Heart right ventricle (tissue), 16 donors: ENCODE data around the gene LRRC9. TPM values are rescaled to one million over a fixed set of nuclear protein-coding genes. Genes with fewer than 3 reads are reported as not detected.
"Not testable (repeated sequence)": the region's sequence is repeated elsewhere in the genome, so short reads cannot be mapped to it uniquely, and the experiment has no call there.

ENCODE experiments used
- ATAC-seq, 8 donors: fragments of 200-7000 bp; cut with Tn5 transposase; one replicate each; pipeline ENCODE4 v1.9.1; 2020; ENCODE audit warnings: mild to moderate bottlenecking in 8 of 8, moderate library complexity in 8 of 8, moderate number of reproducible peaks in 1 of 8
- DNase-seq, 2 donors: peaks; one replicate each; pipeline ENCODE4 v3.0.0-alpha.2; 2020
- H3K27ac ChIP-seq, 10 donors: fragments of 200-600 bp; sonication (generic) in 2 of 10; one replicate each; pipeline versions ENCODE4 v1.5.0 to v1.8.0; 2020 to 2022; ENCODE audit warnings: mild to moderate bottlenecking in 3 of 10
- H3K27me3 ChIP-seq, 7 donors: fragments of 200-600 bp; one replicate each; pipeline ENCODE4 v1.8.0; 2021 to 2022; ENCODE audit warnings: mild to moderate bottlenecking in 2 of 7
- H3K36me3 ChIP-seq, 9 donors: fragments of 200-600 bp; sonication (generic) in 1 of 9; one replicate each; pipeline versions ENCODE4 v1.5.0 to v1.8.0; 2020 to 2022; ENCODE audit warnings: mild to moderate bottlenecking in 2 of 9
- H3K4me1 ChIP-seq, 9 donors: fragments of 200-600 bp; sonication (generic) in 1 of 9; one replicate each; pipeline versions ENCODE4 v1.5.0 to v1.8.0; 2020 to 2022; ENCODE audit warnings: mild to moderate bottlenecking in 4 of 9
- H3K4me3 ChIP-seq, 10 donors: fragments of 200-600 bp; sonication (generic) in 2 of 10; one replicate each; pipeline versions ENCODE4 v1.5.0 to v1.8.0; 2020 to 2022; ENCODE audit warnings: mild to moderate bottlenecking in 7 of 10, moderate library complexity in 2 of 10
- H3K9me3 ChIP-seq, 11 donors: fragments of 200-600 bp in 10 of 11; sonication (generic) in 2 of 11; one replicate each; pipeline versions ENCODE4 v1.5.0 to v1.8.0; 2013 to 2022; ENCODE audit warnings: mild to moderate bottlenecking in 2 of 11, control low read depth in 1 of 11, moderate library complexity in 1 of 11
- CTCF ChIP-seq, 9 donors: fragments of 200-600 bp; sonication (generic) in 2 of 9; IDR thresholded peaks; one replicate each; pipeline versions ENCODE4 v1.5.0 to v1.8.0; 2021 to 2022; ENCODE audit warnings: antibody characterized with exemption in 9 of 9, mild to moderate bottlenecking in 5 of 9, moderate library complexity in 1 of 9
- WGBS, 2 donors: extraction: QIAGEN DNeasy Blood & Tissue Kit; methylation state at CpG; one replicate each; pipeline ENCODE4 v1.1.7; 2013; ENCODE audit warnings: inconsistent platforms in 1 of 2; 5-methylcytosine and 5-hydroxymethylcytosine counted together
- intact Hi-C, 10 donors: fragments of 100-400 bp; cut with DNase I; formaldehyde crosslinking; loops; one replicate each; pipeline versions ENCODE4 v1.11.1 to v1.14.2; 2022
- polyA plus RNA-seq, 2 donors: library from polyadenylated mRNA; stranded (reverse); fragments of 200-250 nt; gene quantifications; one replicate each; pipeline ENCODE4 v1.2.3, GENCODE V29; 2013
- total RNA-seq, 10 donors: library from RNA; stranded (reverse); fragmentation: NEBNext Ultra II Directional in 3 of 10; extraction: Animal tissue kit (Norgen Biotek cat#: 25700) in 3 of 10; gene quantifications; one replicate each; pipeline versions ENCODE4 v1.2.1 to v1.2.4, GENCODE V29; 2021 to 2023
- donor health status: Arrhythmogenic right ventricular cardiomyopathy.
- donor health status: ischemic (EF 13 %, LVEDD 7.1; RV severe dilation, severe dysfunction).
- donor health status: healthy with polysubstance abuse.
- donor health status: DM: no; HTN: yes; CAD: no.
- donor health status: DM: no; HTN: no; CAD: no.
- donor health status: ischemic (EF 25% LVEDD 6.9; RV normal size, moderate dysfunction).
- donor health status: ischemic (EF 25% LVEDD 5.7; RV mildly dilated, moderate dysfunction).
- donor health status: healthy.
- donor health status: DM: yes; HTN: yes; CAD: no.
- donor health status: Ischemic cardiomyopathy.
- donor health status: ischemic (EF 35%, LVEDD 5.7; RV mildly dilated, moderate dysfunction).
- donor health status: nonischemic (EF 11% LVEDD 7.7; RV severe dilation, severe dysfunction).
- donor health status: DM: yes; HTN: yes; CAD: no.
- donor health status: PGD.
- donor health status: ischemic (EF 29% LVEDD 5.4; RV normal size, mild dysfunction).
- donor health status: nonischemic (EF 23%, LVEDD 6.1; RV moderate dilation, normal function).

The LRRC9 gene
- total and polyA plus RNA-seq, 12 donors = 0.01 to 1.7 (median 0.22) TPM; not detected in 4

- 38 to 43% methylated on average over 5 of the region's 5 CpGs for WGBS, 2 donors
- peak overlapping the region in 8 of 10 donors; percentile 17 to 99 (median 97) for H3K27ac ChIP-seq
- no peaks in the 10 kb centered on the region for H3K27me3 ChIP-seq
- TF ChIP-seq CTCF (IDR thresholded peaks at IDR 0.05) = no peak
- ATAC-seq (no peak), DNase-seq (peak in 1 of 2 donors; percentile 13)
- peak overlapping the region in 6 of 10 donors; percentile 12 to 90 (median 78) for H3K4me3 ChIP-seq
- no peaks in the 10 kb centered on the region for H3K9me3 ChIP-seq
- intact Hi-C loops = loop anchor here in 6 of 10 donors (5.0 to 10.0 kb wide), 5 partner anchors 58 to 158 kb away; partner anchors contain the start of genes DHRS7 (in 3 of the 6) and PPM1A (in 3 of the 6)
- H3K36me3 ChIP-seq = peaks cover 0 to 18% (median 0%) of the 10 kb centered on the region in 9 donors
- H3K4me1 ChIP-seq = peaks cover 0 to 62% (median 39%) of the 10 kb centered on the region in 9 donors
These were observed 174.5 kb downstream of the LRRC9 start for GRCh38 chr14:60094306-60094897.

- DNase-seq (no peak), ATAC-seq (no peak)
- peak overlapping the region in 3 of 10 donors; percentile 69 to 81 (median 76) for H3K4me3 ChIP-seq
- peaks cover 0 to 18% (median 0%) of the 10 kb centered on the region in 9 donors for H3K36me3 ChIP-seq
- intact Hi-C loops = loop anchor here in 1 of 10 donors (10.0 kb wide), 1 partner anchor 70 kb away; the partner anchor contains the start of gene DHRS7
- no peaks in the 10 kb centered on the region for H3K9me3 ChIP-seq
- peak overlapping the region in 7 of 10 donors; percentile 28 to 99 (median 97) for H3K27ac ChIP-seq
- TF ChIP-seq CTCF (IDR thresholded peaks at IDR 0.05) = no peak
- no peaks in the 10 kb centered on the region for H3K27me3 ChIP-seq
- H3K4me1 ChIP-seq = peaks cover 0 to 63% (median 43%) of the 10 kb centered on the region in 9 donors
These were observed 175.3 kb downstream of the LRRC9 start for GRCh38 chr14:60095231-60095630.

- intact Hi-C loops = loop anchor here in 1 of 10 donors (10.0 kb wide), 1 partner anchor 69 kb away; the partner anchor contains the start of gene DHRS7
- Histone ChIP-seq H3K9me3 (no peaks in the 10 kb centered on the region), H3K36me3 (peaks cover 0 to 18% (median 0%) of the 10 kb centered on the region in 9 donors), H3K27ac (peak overlapping the region in 5 of 10 donors; percentile 96 to 99 (median 98)), H3K27me3 (no peaks in the 10 kb centered on the region), H3K4me1 (peaks cover 0 to 65% (median 38%) of the 10 kb centered on the region in 9 donors), H3K4me3 (no peak overlapping the region)
- no peak for DNase-seq
- ATAC-seq = no peak
- no peak for TF ChIP-seq CTCF (IDR thresholded peaks at IDR 0.05)
- 41 to 55% methylated on average over 3 of the region's 3 CpGs for WGBS, 2 donors
These were observed 176.0 kb downstream of the LRRC9 start for GRCh38 chr14:60095781-60096450.

- TF ChIP-seq CTCF (IDR thresholded peaks at IDR 0.05) = no peak
- ATAC-seq (no peak), DNase-seq (no peak)
- Histone ChIP-seq H3K27me3 (no peaks in the 10 kb centered on the region), H3K27ac (peak overlapping the region in 1 of 10 donors; percentile 27), H3K4me1 (peaks cover 0 to 84% (median 56%) of the 10 kb centered on the region in 9 donors), H3K4me3 (no peak overlapping the region), H3K36me3 (peaks cover 0 to 18% (median 0%) of the 10 kb centered on the region in 9 donors), H3K9me3 (no peaks in the 10 kb centered on the region)
- WGBS, 2 donors = 85% methylated on average over 6 of the region's 6 CpGs
- intact Hi-C loops = loop anchor here in 1 of 10 donors (10.0 kb wide), 1 partner anchor 67 kb away; the partner anchor contains the start of gene DHRS7
These were observed 178.0 kb downstream of the LRRC9 start for GRCh38 chr14:60097974-60098373.

GRCh38 chr14:60099855-60100254 lies 179.9 kb downstream of the LRRC9 start:
- intact Hi-C loops = loop anchor here in 1 of 10 donors (10.0 kb wide), 1 partner anchor 65 kb away; the partner anchor contains the start of gene DHRS7
- H3K27me3 ChIP-seq, DNase-seq, ATAC-seq, H3K4me3 ChIP-seq, H3K9me3 ChIP-seq: not testable (repeated sequence)
- peak overlapping the region in 1 of 10 donors; percentile 33 for H3K27ac ChIP-seq
- H3K4me1 ChIP-seq = peaks cover 0 to 76% (median 42%) of the 10 kb centered on the region in 9 donors
- 94 to 96% methylated on average over 7 of the region's 7 CpGs for WGBS, 2 donors
- peaks cover 0 to 18% (median 0%) of the 10 kb centered on the region in 9 donors for H3K36me3 ChIP-seq
